ENCODE measurements around the gene ACIN1. TPM values are rescaled to one million over a fixed set of nuclear protein-coding genes. Genes with fewer than 3 reads are reported as not detected.

Gene ACIN1
- polyA plus RNA-seq, 1 donor (not counting 4 experiments of a cell fraction or from before 2014, with no cell fraction given): 104 TPM

- Histone ChIP-seq H3K4me3 (ENCODE audit: control insufficient read depth in 2 of 3, extremely low read depth in 1 of 3, insufficient read depth in 2 of 3, low read depth in 1 of 3, low read length in 3 of 3) (no peak overlapping the region), H3K4me2 (ENCODE audit: control insufficient read depth, extremely low read depth, insufficient read depth, low read depth, low read length) (no peak overlapping the region), H3K27ac (ENCODE audit: control insufficient read depth, insufficient read depth, low read length) (no peak overlapping the region), H3K9ac (ENCODE audit: control insufficient read depth, extremely low read depth, insufficient read depth, low read length) (no peak overlapping the region), H3K9me3 (ENCODE audit: control insufficient read depth, low read depth, low read length) (no peaks in the 10 kb centered on the region), H2AFZ (ENCODE audit: control insufficient read depth, low read length) (no peak overlapping the region), H3K4me1 (ENCODE audit: control insufficient read depth, extremely low read depth, insufficient read depth, low read length) (peaks cover 5% of the 10 kb centered on the region), H3K9me1 (ENCODE audit: control insufficient read depth, extremely low read depth, insufficient read depth, low read length) (peaks cover 4% of the 10 kb centered on the region), H3K27me3 (ENCODE audit: control insufficient read depth, extremely low read depth, insufficient read depth, low read length) (no peaks in the 10 kb centered on the region), H3K79me2 (ENCODE audit: control insufficient read depth, insufficient read depth, low read length) (peaks cover 24% of the 10 kb centered on the region), H3K36me3 (ENCODE audit: control insufficient read depth in 2 of 2, extremely low read depth in 1 of 2, insufficient read depth in 2 of 2, low read length in 2 of 2) (peaks cover 5 to 13% of the 10 kb centered on the region in 2 experiments), H4K20me1 (ENCODE audit: control insufficient read depth, extremely low read depth, insufficient read depth, low read length) (peaks cover 9% of the 10 kb centered on the region)
- no peak for DNase-seq (ENCODE audit: low read depth, low spot score)
- dilution Hi-C loops (cut with MboI; ENCODE audit: extremely low pct_ligation_motif_present, low sequenced_read_pairs): no loop called here
- FAIRE-seq: no peak
- TF ChIP-seq CTCF (optimal IDR thresholded peaks at IDR 0.05 in 1 of 3, IDR thresholded peaks at IDR 0.05 in 1 of 3, conservative IDR thresholded peaks at IDR 0.05 in 1 of 3; ENCODE audit: extremely low read depth in 1 of 3, insufficient read depth in 2 of 3, low read length in 3 of 3): no peak
- TF ChIP-seq EZH2 (IDR thresholded peaks at IDR 0.05; ENCODE audit: low read length): no peak
Observed at GRCh38 chr14:23101986-23102625, 7.2 kb upstream of the ACIN1 start.

- H3K36me3 ChIP-seq (ENCODE audit: control insufficient read depth in 2 of 2, extremely low read depth in 1 of 2, insufficient read depth in 2 of 2, low read length in 2 of 2): peaks cover 5 to 17% of the 10 kb centered on the region in 2 experiments
- H3K4me1 ChIP-seq (ENCODE audit: control insufficient read depth, extremely low read depth, insufficient read depth, low read length): peaks cover 12% of the 10 kb centered on the region
- H2AFZ ChIP-seq (ENCODE audit: control insufficient read depth, low read length): no peak overlapping the region
- peaks cover 9% of the 10 kb centered on the region for H4K20me1 ChIP-seq (ENCODE audit: control insufficient read depth, extremely low read depth, insufficient read depth, low read length)
- TF ChIP-seq EZH2 (IDR thresholded peaks at IDR 0.05; ENCODE audit: low read length) (no peak), CTCF (optimal IDR thresholded peaks at IDR 0.05 in 1 of 3, IDR thresholded peaks at IDR 0.05 in 1 of 3, conservative IDR thresholded peaks at IDR 0.05 in 1 of 3; ENCODE audit: extremely low read depth in 1 of 3, insufficient read depth in 2 of 3, low read length in 3 of 3) (no peak)
- no peak overlapping the region for H3K4me2 ChIP-seq (ENCODE audit: control insufficient read depth, extremely low read depth, insufficient read depth, low read depth, low read length)
- H3K4me3 ChIP-seq (ENCODE audit: control insufficient read depth in 2 of 3, extremely low read depth in 1 of 3, insufficient read depth in 2 of 3, low read depth in 1 of 3, low read length in 3 of 3): no peak overlapping the region
- H3K9me1 ChIP-seq (ENCODE audit: control insufficient read depth, extremely low read depth, insufficient read depth, low read length): peaks cover 4% of the 10 kb centered on the region
- dilution Hi-C loops (cut with MboI; ENCODE audit: extremely low pct_ligation_motif_present, low sequenced_read_pairs): no loop called here
- FAIRE-seq (no peak), DNase-seq (ENCODE audit: low read depth, low spot score) (no peak)
- peaks cover 31% of the 10 kb centered on the region for H3K79me2 ChIP-seq (ENCODE audit: control insufficient read depth, insufficient read depth, low read length)
- no peak overlapping the region for H3K9ac ChIP-seq (ENCODE audit: control insufficient read depth, extremely low read depth, insufficient read depth, low read length)
- H3K27ac ChIP-seq (ENCODE audit: control insufficient read depth, insufficient read depth, low read length): no peak overlapping the region
- H3K9me3 ChIP-seq (ENCODE audit: control insufficient read depth, low read depth, low read length): no peaks in the 10 kb centered on the region
- no peaks in the 10 kb centered on the region for H3K27me3 ChIP-seq (ENCODE audit: control insufficient read depth, extremely low read depth, insufficient read depth, low read length)
Observed at GRCh38 chr14:23101213-23101970, 6.5 kb upstream of the ACIN1 start.

Data from keratinocyte (primary cell).